SHP77 treated with DMSO at 0.1 percent for 48 hours (cell line): ENCODE data around the gene ACACA.
"Not testable (repeated sequence)": the region's sequence is repeated elsewhere in the genome, so short reads cannot be mapped to it uniquely, and the experiment has no call there.

Source experiments
- DNase-seq: peaks from one replicate; lab custom pipeline; 2025; lab: John Stamatoyannopoulos, UW

The ACACA gene

GRCh38 chr17:37176723-37177122 is 229.9 kb downstream of the ACACA start:
- DNase-seq, result no peak

DNA sequence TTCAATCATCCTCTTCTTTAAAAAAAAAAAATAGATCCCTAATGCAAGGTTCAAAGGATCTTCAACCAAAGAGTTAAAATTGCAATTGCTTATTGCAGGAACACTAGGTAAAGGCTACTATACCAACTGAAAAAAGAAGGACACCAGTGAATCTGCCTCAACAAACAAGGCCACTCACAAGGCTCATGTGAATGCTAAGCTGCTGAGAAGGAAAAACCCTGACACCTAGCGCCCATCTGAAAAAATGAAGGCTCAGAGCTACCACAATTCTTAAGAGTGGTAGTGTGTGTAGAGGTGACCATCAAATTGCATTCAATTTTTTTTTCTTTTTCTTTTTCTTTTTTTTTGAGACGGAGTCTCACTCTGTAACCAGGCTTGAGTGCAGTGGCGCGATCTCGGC is 232.4 kb downstream of the ACACA start:
- DNase-seq, result no peak

DNA sequence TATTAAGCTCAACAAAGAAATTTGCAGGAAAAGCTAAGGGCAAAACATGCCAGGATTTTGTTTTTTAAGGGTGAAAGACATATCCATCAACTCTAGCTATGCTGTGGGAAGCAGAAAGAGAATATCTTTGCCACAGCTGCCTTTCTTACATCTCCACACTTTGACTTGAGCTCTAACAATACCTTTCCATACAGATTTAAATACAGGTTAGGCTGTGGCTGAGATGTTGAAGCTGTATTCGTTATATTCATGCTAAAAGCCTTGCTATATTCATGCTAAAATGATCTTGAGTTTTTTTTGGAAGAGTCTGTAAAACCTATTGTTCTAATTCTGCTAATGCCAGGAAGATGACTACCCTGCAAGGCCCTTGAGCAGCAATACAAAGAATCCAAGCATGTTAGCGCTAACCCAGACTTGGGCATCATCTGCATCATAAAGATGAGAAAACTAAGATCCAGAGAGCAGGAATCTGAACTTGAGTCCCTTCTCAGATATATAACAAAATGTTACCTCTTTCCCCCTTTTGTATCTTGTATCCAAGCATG is 235.7 kb downstream of the ACACA start:
- no peak for DNase-seq

- DNase-seq, result peak; percentile 33
Observed at GRCh38 chr17:37168731-37169353, 237.8 kb downstream of the ACACA start.

GRCh38 chr17:37167756-37168155 is 238.9 kb downstream of the ACACA start:
- DNase-seq, result no peak

DNA sequence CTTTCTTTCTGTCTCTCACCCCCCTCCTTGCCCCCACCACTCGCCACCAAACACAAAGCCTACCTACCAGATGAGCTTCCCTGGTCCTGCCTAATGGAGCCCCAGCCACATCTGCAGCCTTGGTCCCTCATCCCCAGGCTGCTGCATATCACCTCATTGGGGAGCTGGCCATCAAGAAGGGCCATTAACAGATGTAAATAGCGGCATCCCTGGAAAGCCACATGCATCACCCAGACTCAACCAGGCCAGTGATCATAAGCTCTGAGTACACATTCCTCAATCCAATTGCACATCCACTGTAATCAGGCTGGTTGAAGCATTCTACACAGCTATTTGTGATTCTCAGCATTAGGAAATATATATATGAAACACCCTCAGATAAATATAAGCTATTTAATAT is 242.6 kb downstream of the ACACA start:
- DNase-seq, result no peak

DNA sequence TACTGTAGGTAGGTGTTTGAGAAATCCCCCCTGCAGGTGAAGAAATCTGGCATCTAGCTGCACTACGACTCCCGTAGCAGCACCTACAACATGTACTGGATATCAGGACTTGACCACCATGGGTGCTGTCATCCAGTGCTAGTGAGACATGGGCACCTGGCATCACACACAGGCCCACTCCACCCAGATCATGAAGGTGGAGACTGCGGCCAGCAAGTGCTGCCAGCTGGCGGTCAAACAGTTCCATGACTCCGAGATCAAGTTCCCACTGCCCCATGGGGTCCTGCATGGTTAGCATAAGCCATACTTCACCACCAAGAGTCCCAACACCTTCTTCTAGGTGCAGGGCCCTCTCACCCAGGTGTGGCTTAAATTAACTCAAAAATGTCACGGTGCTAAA is 243.8 kb downstream of the ACACA start:
- DNase-seq, result no peak

DNA sequence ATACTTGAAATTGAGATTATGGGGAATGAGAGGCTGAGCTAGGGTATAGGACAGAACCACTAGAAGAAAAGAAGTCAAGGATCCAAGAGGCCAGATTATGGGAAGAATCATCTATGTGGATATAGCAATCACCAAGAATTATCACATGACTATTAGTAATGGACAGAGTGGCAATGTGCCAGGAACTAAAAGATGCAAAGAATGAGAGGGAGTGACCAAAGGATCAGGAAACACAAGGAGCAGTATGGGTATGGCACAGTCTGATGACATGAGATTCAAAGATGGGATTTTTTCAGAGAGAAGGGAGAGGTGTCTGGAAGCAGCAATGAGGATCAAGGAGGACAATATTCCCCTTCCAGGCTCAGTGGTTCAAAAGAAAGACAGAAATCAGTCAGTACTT is 245.7 kb downstream of the ACACA start:
- no peak for DNase-seq

DNA sequence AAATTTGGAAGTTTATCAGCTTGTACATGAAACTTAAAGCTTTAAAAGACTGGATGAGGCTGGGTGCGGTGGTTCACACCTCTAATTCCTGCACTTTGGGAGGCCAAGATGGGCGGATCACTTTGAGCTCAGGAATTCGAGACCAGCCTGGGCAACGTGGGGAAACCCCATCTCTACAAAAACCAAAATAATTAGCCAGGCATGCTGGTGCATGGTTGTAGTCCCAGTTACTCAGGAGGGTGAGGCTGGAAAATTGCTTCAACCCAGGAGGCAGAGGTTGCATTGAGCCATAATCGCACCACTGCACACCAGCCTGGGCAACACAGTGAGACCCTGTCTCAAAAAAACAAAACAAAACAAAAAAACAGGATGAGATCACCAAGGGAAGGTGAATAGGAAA is 248.3 kb downstream of the ACACA start:
- DNase-seq, result no peak

DNA sequence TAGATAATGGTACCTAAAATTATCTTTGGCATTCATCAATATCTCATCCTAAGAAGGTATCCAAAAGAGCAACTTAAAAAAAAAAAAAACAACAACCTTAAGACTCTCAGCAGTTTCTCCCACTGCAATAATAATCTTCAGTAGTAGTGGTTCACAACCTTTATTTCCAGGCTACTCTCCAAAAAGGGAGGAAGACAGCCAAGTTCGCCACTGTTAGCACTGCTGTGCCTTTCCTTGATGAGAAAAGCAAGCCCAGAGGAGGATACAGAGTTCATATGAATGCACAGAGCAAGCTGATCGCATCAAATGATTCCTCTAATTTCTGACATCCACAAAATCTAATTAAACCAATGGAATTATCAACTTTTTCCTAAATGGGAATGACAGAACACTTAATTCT is 258.5 kb downstream of the ACACA start:
- no peak for DNase-seq

DNA sequence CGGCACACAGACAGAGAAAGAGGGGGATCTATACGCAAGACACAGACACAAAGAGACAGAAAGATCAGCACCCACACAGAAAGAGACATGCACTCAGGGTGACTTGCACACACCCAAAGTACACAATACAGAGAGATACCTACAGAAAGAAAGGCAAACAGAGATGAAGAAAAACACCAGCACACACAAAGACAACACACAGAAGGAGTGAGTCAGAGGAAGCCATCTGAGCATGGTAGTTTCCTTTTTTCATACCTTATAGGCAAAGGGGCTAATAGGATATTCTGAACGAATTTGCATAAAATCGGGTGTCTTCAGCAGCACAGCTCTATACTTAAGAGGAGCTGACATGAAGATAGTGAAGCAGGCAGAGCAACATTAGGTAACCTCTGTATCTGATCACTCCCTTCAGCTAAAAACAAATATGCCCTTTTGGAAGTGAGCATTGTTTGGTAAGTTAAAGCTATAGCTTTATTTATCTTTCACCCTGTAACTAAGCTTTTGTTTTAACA is 259.3 kb downstream of the ACACA start:
- no peak for DNase-seq

DNA sequence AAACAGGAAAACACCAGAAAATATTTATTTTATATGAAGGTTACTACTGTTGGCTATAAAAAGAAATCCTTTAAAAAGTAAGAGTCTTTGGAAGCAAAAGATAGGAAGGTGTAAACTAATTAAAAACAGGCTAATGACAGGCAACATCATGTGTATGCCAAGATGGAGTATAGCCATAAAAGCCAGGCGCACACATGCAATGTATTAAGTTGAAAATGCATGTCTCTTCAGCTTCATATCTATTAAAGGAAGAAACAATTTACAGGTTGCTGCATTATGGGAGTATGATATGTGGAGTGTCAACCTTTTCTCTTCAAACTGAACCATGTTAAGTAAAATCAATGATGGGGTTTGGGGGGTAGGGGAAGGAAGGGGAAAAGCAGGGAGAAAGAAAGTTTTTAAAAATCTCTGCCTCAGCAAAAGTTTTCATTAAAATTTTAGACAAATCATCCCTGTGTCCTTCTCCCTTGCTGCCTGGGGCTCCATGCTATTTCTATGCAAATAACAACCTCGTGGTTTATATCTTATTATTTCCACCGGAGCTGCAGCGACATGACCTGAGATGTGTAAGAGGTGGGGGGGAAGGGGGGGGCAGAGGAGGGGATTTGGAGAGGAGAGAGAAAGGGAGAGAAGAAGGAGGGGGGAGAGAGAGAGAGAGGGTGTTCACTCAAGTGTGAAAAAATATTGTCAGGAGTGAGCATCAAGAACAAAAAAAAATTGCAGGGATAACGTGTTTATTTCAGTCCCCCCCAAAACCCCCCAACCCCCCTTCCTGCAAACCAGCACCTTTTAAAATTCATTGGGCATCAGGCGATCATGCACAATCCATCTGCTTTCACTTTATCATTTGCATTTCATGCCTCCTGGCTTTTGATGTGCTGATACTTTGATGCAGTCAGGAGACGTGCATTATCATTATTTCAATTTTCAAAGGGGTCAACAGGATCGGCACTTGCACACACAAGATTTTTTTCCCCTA is 260.3 kb downstream of the ACACA start:
- DNase-seq, result no peak

DNA sequence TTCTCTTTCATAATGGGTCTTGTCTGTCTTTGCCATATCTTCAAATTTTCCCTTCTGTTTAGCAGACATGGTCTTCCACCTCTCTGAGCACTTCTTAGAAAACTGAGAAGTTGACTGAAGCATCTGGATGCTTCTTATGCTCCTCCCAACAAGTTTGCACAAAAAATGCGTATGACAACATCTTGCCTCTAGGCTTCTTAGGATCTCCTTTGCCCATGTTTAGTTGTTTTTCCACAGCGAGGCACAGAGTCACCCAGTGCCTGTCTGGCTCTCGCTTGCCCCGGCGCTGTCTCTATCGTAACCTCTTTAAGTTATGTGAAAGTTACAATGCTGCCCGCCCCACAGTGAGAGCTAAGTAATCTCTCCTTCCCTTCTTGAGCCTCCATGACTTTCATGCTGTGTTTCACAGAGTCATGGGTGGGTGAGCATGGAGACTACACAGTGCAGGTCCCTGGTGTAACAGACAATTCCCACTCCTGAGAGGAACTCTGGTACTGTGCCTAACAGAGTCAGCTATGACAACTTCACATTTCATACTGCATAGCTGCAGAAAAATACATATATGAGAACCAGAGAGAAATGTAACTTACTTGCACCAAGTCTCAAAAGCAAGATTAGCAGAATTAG is 262.4 kb downstream of the ACACA start:
- no peak for DNase-seq

DNA sequence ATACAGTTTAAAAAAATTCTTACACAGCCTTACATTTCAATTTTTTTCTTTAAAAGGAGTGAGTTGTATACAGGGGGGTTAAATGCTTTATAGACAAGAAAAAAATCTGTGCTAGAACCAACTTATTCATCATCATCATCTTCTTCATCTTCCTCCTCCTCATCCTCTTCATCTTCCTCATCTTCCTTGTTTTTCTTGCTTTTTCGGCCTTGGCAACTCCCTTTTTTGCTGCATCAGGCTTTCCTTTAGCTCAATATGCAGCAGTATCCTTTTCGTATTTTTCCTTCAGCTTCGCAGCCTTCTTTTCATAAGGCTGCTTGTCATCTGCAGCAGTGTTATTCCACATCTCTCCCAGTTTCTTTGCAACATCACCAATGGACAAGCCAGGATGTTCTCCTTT is 263.1 kb downstream of the ACACA start:
- not testable (repeated sequence) for DNase-seq

DNA sequence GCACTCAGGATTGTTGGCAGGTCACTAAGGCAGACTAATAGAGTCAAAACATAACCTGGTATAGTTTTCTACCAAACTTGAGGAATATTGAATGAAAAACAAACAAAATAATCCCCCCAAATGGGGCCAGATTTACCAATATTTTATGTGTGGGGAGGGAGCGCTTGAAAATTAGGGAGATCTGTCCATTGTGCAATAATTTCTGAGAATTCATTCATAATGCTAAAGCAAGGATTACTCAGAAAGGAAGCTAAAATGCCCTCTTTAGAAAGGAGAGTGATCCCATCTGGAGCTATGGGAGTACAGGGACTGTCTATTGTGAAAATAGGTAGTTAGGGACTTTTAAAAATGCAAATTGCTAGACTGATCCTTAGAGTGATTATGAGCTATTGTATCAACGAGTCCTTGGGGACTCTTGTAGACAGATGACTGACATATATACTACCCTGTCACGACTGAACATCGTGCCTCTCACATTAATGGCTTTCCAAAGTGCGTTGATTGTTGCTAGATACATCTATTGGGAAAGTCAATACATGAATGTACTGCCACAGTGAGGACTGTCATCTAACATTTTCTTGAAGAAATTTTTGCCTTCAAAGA is 264.2 kb downstream of the ACACA start:
- DNase-seq, result no peak

DNA sequence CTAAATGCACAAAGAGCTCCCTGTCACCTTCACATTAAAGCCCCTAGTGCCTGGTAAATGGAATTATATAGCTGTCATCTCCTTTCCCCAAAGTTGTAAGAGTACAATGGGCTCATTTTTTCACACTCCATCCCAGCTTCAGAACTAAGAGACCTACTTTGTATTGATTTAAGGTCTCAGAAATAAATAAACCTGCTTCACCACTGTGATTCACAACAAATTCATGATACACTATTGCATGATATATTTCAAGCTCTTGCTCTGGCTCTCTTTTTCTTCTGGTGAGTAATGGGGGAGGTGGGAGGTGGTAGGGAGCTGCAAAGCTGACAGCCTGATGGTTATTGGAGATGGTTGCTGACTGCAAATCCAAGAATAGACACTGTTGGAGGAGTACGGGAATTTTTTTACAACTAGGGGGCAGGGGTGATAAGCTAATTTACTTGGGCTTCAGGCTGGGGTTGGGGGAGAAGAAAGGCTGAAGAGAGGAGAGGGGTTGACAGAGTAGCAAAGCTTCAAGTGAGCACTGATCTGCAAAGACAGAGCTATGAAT is 268.0 kb downstream of the ACACA start:
- no peak for DNase-seq

DNA sequence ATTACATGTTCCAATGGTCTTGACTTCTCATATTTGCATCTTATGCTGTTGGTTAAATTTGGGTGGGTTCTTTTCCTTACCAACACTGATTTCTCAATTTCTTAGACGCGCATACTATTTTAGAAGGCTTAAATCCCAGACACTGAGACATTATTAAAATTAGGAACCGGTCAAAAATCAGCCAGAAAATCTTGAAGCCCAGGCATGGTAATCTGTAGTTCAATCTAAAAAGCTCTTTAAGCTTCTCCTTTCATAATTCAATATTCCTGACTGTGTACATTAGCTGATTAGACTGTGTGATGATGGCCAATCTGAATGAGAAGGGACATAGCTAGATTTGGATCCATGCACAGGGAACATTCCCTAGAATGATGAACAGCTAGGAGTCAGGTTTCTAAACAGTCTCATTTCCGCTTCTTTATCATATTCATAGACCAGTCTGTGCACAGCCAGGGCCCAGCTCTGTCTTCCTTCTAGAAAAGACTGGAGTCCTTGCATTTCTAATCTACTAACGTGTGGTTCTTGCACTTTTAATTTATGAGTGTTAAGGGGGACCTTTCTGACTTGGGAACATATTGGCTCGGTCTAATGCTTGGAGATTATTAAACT is 268.6 kb downstream of the ACACA start:
- no peak for DNase-seq

DNA sequence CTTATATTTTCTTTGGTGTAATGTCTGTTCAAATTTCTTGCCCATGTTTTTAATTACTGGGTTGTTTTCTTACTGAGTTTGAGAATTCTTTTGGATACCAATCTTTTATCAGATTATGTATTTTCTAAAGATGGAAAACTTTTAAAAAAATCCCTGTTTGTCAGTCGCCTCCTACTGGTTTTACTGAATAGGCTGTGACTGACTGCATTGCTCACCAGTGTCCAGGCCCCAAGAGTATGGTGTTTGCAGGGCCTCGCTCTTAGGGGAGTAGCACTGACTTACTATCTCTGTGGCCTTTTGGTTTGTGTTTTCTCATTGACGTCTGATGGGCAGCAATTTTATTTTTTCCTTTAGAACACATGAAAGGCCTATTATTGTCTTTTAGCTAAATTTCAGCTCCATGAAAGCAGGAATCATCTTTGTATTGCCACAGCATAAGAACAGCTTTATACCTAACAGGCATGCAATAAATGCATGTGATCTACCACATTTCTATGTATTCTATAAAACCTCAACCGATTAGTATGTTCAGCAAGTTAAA is 269.5 kb downstream of the ACACA start:
- DNase-seq, result no peak

- DNase-seq, result no peak
Observed at GRCh38 chr17:37135576-37135975, 271.1 kb downstream of the ACACA start.

GRCh38 chr17:37134050-37134449 is 272.6 kb downstream of the ACACA start:
- DNase-seq, result no peak

- no peak for DNase-seq
Observed at GRCh38 chr17:37133136-37133535, 273.5 kb downstream of the ACACA start.
